ENCODE results near the gene SLC45A3. TPM values are rescaled to one million over a fixed set of nuclear protein-coding genes. Genes with fewer than 3 reads are reported as not detected.
"Not testable (repeated sequence)": the region's sequence is repeated elsewhere in the genome, so short reads cannot be mapped to it uniquely, and the experiment has no call there.

Gene SLC45A3
- polyA plus RNA-seq, 1 donor from 2014 or later = 0.53 TPM

- Histone ChIP-seq H3K4me3 (ENCODE audit: low read length) (no peak overlapping the region), H3K27ac (ENCODE audit: low read length) (no peak overlapping the region), H4K20me1 (ENCODE audit: insufficient read depth) (no peaks in the 10 kb centered on the region), H2AFZ (ENCODE audit: low read depth, low read length) (no peak overlapping the region), H3K4me2 (ENCODE audit: low read length) (no peak overlapping the region), H3F3A (ENCODE audit: insufficient read depth, low read length, poor library complexity, severe bottlenecking) (no peaks in the 10 kb centered on the region), H3K27me3 (ENCODE audit: insufficient read depth, low read depth, low read length) (no peaks in the 10 kb centered on the region), H3K9me2 (ENCODE audit: insufficient read depth, low read length) (no peaks in the 10 kb centered on the region), H3K79me2 (replicated peaks; ENCODE audit: insufficient read depth, low read length) (peaks cover 11% of the 10 kb centered on the region), H3K9me3 (ENCODE audit: low read length) (no peaks in the 10 kb centered on the region), H3K9ac (ENCODE audit: low read length) (no peak overlapping the region), H3K36me3 (ENCODE audit: insufficient read depth, low read length) (peaks cover 3% of the 10 kb centered on the region)
- no peak for TF ChIP-seq POLR2AphosphoS5 (IDR thresholded peaks at IDR 0.05)
- TF ChIP-seq SMC3 (conservative IDR thresholded peaks at IDR 0.05; ENCODE audit: poor library complexity) = no peak
- TF ChIP-seq, protein P1, sequence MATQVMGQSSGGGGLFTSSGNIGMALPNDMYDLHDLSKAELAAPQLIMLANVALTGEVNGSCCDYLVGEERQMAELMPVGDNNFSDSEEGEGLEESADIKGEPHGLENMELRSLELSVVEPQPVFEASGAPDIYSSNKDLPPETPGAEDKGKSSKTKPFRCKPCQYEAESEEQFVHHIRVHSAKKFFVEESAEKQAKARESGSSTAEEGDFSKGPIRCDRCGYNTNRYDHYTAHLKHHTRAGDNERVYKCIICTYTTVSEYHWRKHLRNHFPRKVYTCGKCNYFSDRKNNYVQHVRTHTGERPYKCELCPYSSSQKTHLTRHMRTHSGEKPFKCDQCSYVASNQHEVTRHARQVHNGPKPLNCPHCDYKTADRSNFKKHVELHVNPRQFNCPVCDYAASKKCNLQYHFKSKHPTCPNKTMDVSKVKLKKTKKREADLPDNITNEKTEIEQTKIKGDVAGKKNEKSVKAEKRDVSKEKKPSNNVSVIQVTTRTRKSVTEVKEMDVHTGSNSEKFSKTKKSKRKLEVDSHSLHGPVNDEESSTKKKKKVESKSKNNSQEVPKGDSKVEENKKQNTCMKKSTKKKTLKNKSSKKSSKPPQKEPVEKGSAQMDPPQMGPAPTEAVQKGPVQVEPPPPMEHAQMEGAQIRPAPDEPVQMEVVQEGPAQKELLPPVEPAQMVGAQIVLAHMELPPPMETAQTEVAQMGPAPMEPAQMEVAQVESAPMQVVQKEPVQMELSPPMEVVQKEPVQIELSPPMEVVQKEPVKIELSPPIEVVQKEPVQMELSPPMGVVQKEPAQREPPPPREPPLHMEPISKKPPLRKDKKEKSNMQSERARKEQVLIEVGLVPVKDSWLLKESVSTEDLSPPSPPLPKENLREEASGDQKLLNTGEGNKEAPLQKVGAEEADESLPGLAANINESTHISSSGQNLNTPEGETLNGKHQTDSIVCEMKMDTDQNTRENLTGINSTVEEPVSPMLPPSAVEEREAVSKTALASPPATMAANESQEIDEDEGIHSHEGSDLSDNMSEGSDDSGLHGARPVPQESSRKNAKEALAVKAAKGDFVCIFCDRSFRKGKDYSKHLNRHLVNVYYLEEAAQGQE (IDR thresholded peaks at IDR 0.05; ENCODE audit: borderline replicate concordance) = no peak
Measured at GRCh38 chr1:205725514-205725913, 45.2 kb upstream of the SLC45A3 start.

GRCh38 chr1:205720740-205721139 lies 40.4 kb upstream of the SLC45A3 start:
- not testable (repeated sequence) for H3K9me3 ChIP-seq (ENCODE audit: low read length); H3K79me2 ChIP-seq (replicated peaks; ENCODE audit: insufficient read depth, low read length); H3F3A ChIP-seq (ENCODE audit: insufficient read depth, low read length, poor library complexity, severe bottlenecking); H4K20me1 ChIP-seq (ENCODE audit: insufficient read depth); H3K27ac ChIP-seq (ENCODE audit: low read length); H3K27me3 ChIP-seq (ENCODE audit: insufficient read depth, low read depth, low read length); H3K9ac ChIP-seq (ENCODE audit: low read length); H3K4me2 ChIP-seq (ENCODE audit: low read length); H3K4me3 ChIP-seq (ENCODE audit: low read length); H2AFZ ChIP-seq (ENCODE audit: low read depth, low read length); H3K9me2 ChIP-seq (ENCODE audit: insufficient read depth, low read length)
- H3K36me3 ChIP-seq (ENCODE audit: insufficient read depth, low read length) = peaks cover 31% of the 10 kb centered on the region

- no peak overlapping the region for H2AFZ ChIP-seq (ENCODE audit: low read depth, low read length)
- H4K20me1 ChIP-seq (ENCODE audit: insufficient read depth) = no peaks in the 10 kb centered on the region
- no peaks in the 10 kb centered on the region for H3F3A ChIP-seq (ENCODE audit: insufficient read depth, low read length, poor library complexity, severe bottlenecking)
- H3K4me2 ChIP-seq (ENCODE audit: low read length) = no peak overlapping the region
- H3K9ac ChIP-seq (ENCODE audit: low read length) = no peak overlapping the region
- H3K9me2 ChIP-seq (ENCODE audit: insufficient read depth, low read length) = no peaks in the 10 kb centered on the region
- no peak overlapping the region for H3K4me3 ChIP-seq (ENCODE audit: low read length)
- peaks cover 36% of the 10 kb centered on the region for H3K36me3 ChIP-seq (ENCODE audit: insufficient read depth, low read length)
- no peak overlapping the region for H3K27ac ChIP-seq (ENCODE audit: low read length)
- no peaks in the 10 kb centered on the region for H3K79me2 ChIP-seq (replicated peaks; ENCODE audit: insufficient read depth, low read length)
- TF ChIP-seq TAF1 (IDR thresholded peaks at IDR 0.05; ENCODE audit: low read depth) (no peak), MXI1 (conservative IDR thresholded peaks at IDR 0.05; ENCODE audit: poor library complexity, severe bottlenecking) (no peak)
- H3K27me3 ChIP-seq (ENCODE audit: insufficient read depth, low read depth, low read length) = no peaks in the 10 kb centered on the region
- H3K9me3 ChIP-seq (ENCODE audit: low read length) = no peaks in the 10 kb centered on the region
Measured at GRCh38 chr1:205719762-205720161, 39.5 kb upstream of the SLC45A3 start.

DNA sequence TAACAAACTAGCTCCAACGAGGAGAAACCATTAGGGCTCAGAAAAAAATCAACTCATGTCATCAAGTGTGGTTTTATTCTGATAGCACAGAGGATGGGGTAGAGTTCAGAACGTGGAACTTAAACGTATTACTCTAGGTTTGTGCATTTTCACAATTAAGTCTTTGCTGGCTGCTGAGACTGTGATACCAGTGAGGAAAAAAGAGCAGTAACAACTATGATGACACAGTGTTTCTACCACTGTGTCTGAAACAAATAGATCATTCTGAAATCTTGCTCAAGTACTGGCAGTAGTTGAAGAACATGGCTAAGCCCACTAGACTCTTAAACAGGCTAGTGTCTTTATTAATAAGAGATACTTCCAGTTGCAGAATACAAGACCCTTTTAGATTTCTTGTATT lies 38.7 kb upstream of the SLC45A3 start:
- Histone ChIP-seq H3K27ac (ENCODE audit: low read length) (no peak overlapping the region), H3K36me3 (ENCODE audit: insufficient read depth, low read length) (peaks cover 36% of the 10 kb centered on the region)
- TF ChIP-seq MXI1 (conservative IDR thresholded peaks at IDR 0.05; ENCODE audit: poor library complexity, severe bottlenecking) (no peak), SMC3 (conservative IDR thresholded peaks at IDR 0.05; ENCODE audit: poor library complexity) (no peak)
- TF ChIP-seq, protein P1 (IDR thresholded peaks at IDR 0.05; ENCODE audit: borderline replicate concordance) = no peak

More for the DNA sequence above, 38.7 kb upstream of the SLC45A3 start:
- Histone ChIP-seq H3K9ac (ENCODE audit: low read length) (no peak overlapping the region), H3K4me3 (ENCODE audit: low read length) (no peak overlapping the region), H4K20me1 (ENCODE audit: insufficient read depth) (no peaks in the 10 kb centered on the region), H3K9me2 (ENCODE audit: insufficient read depth, low read length) (no peaks in the 10 kb centered on the region), H3K9me3 (ENCODE audit: low read length) (no peaks in the 10 kb centered on the region), H3K27me3 (ENCODE audit: insufficient read depth, low read depth, low read length) (no peaks in the 10 kb centered on the region), H3F3A (ENCODE audit: insufficient read depth, low read length, poor library complexity, severe bottlenecking) (no peaks in the 10 kb centered on the region), H3K4me2 (ENCODE audit: low read length) (no peak overlapping the region), H2AFZ (ENCODE audit: low read depth, low read length) (no peak overlapping the region), H3K79me2 (replicated peaks; ENCODE audit: insufficient read depth, low read length) (no peaks in the 10 kb centered on the region)
